GM19351 (cell line): ENCODE results near the gene FABP6.

Experiments
- ATAC-seq: cut with Tn5 transposase; IDR thresholded peaks from one replicate; pipeline ENCODE4 v1.9.1; 2021; ENCODE audit warnings: mild to moderate bottlenecking, moderate library complexity; ENCODE audit not compliant: unreplicated experiment

The FABP6 gene

GRCh38 chr5:160287378-160288051 lies 58.2 kb downstream of the FABP6 start:
- ATAC-seq = no peak
